22Rv1 (cell line): ENCODE data around the gene GNPNAT1.

Experiments used
- CTCF ChIP-seq: fragments of 450-650 bp; IDR thresholded peaks from 2 replicates; pipeline ENCODE4 v1.5.1; 2017; ENCODE audit warnings: mild to moderate bottlenecking
- ZFX ChIP-seq: fragments of 450-650 bp; IDR thresholded peaks from 2 replicates; pipeline ENCODE4 v1.6.1; 2017; ENCODE audit warnings: antibody characterized with exemption, borderline replicate concordance

GRCh38 chr14:52735921-52736489, 55.4 kb downstream of the GNPNAT1 start:
- TF ChIP-seq CTCF (no peak), ZFX (no peak)
